GM12875 (cell line): ENCODE data around the gene NR2C2AP.
A peak's percentile ranks its signal among the peaks of the same experiment; 100 is the strongest.
"Not testable (repeated sequence)": the region's sequence is repeated elsewhere in the genome, so short reads cannot be mapped to it uniquely, and the experiment has no call there.

Experiments used
- H3K4me3 ChIP-seq: one replicate; pipeline ENCODE4 v1.5.1; 2011; ENCODE audit warnings: low read depth, low read length, control low read depth
- TF ChIP-seq, protein P1 (sequence below): IDR thresholded peaks from 2 replicates; pipeline ENCODE4 v1.5.1; 2011; ENCODE audit warnings: low read depth, mild to moderate bottlenecking, control low read depth, inconsistent platforms, low read length, moderate library complexity, borderline replicate concordance; ENCODE audit not compliant: insufficient read depth

Gene NR2C2AP

DNA sequence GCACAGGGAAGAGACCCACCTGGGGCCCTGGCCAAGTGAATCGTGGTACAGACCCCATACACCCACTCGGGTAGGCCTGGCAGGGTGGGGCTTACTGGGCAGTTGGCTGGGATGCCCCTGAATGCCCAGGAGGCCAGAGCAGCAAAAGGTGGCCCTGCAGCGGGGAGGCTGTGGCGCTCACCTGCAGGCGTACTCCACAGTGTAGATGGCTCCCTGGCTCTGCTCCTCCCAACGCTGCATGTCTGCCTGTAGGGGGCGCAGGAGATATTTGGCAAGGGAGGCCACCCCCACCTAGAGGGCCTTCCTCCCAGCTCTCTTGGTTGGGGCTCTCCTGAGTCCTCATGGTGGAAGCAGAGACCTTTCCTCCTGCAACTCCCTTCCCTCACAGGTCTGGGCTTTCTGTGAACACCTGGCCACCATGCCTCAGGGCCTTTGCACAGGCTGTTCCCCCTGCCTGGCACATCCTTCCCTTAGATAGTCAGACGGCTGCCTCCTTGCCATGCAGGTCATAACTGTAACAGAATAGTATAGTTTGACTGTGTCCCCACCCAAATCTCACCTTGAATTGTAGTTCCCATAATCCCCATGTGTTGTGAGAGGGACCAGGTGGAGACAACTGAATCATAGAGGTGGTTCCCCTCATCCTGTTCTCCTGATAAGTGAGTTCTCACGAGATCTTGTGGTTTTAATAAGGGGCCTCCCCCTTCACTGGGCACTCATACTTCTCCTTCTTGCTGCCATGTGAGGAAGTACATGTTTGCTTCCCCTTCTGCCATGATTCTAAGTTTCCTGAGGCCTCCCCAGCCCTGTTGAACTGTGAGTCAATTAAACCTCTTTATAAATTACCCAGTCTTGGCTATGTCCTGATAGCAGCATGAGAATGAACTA, 17.1 kb downstream of the NR2C2AP start:
- TF ChIP-seq, protein P1, sequence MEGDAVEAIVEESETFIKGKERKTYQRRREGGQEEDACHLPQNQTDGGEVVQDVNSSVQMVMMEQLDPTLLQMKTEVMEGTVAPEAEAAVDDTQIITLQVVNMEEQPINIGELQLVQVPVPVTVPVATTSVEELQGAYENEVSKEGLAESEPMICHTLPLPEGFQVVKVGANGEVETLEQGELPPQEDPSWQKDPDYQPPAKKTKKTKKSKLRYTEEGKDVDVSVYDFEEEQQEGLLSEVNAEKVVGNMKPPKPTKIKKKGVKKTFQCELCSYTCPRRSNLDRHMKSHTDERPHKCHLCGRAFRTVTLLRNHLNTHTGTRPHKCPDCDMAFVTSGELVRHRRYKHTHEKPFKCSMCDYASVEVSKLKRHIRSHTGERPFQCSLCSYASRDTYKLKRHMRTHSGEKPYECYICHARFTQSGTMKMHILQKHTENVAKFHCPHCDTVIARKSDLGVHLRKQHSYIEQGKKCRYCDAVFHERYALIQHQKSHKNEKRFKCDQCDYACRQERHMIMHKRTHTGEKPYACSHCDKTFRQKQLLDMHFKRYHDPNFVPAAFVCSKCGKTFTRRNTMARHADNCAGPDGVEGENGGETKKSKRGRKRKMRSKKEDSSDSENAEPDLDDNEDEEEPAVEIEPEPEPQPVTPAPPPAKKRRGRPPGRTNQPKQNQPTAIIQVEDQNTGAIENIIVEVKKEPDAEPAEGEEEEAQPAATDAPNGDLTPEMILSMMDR = peak; percentile 79
- no peak overlapping the region for H3K4me3 ChIP-seq

DNA sequence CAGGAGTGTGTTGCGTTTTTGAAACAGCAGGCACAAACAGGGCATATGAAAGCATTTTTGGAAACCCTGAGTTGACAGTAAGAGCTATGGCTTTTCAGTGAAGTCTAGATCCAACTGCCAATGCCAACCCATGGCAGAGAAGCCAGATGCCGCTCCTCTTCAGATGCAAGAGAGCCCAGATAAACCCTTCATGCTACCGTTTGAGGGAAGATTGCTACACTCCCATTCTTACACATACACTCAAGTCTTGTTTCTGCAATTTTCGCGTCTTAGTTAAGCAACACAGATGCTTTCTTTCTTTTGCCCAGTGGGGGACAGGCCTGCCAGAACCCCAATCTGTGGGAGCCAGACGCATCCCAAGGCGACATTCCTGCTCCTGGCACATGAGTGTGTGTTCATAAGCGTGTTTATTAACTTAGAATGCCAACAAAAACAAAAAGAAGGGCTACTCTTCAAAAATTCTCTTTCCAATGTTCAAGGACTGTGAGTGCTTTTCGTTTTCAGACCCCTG, 21.7 kb downstream of the NR2C2AP start:
- TF ChIP-seq, protein P1 = no peak

DNA sequence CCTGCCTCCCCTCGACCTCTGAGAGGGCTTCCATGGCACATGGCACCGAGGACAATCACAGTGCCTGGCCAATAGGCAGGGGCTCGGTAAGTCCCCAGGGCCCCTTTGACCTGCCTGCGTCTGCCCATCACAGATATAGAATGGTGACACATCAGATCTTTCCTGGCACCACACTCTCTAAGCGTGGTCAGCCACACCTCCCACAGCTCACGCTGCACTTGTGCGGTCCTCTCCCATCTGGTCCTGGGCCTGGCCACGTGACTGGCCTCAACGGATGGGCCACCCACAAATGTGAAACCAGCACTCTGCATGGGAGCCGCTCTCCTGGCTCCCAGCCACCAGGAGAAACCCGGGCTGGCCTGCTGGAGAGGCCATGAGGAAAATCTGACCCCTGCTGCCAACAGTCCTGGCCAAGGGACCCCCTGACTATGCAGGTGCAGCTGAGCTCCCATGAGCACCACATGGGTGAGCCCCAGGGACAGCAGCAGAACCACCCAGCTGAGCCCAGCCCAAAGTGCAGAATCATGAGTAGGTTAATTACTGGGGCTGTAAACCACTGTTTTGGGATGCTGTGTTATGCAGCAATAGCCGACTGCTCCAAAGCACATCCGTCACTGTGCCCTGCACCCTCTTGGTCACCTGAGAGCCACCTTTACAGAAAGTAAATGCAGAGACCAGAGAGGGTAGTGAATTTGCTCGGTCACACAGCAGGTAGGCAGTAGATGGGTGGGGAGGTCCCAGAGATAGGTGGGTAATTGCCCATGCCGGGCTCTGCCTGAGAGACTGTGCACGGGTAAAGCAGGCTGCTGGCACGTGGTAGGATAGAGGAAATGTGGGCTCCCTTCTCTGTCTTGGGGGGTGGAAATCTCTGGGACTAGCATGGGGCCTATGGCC, 23.4 kb downstream of the NR2C2AP start:
- TF ChIP-seq, protein P1 = no peak
- no peak overlapping the region for H3K4me3 ChIP-seq

More for the DNA sequence above, 21.7 kb downstream of the NR2C2AP start:
- H3K4me3 ChIP-seq = no peak overlapping the region

DNA sequence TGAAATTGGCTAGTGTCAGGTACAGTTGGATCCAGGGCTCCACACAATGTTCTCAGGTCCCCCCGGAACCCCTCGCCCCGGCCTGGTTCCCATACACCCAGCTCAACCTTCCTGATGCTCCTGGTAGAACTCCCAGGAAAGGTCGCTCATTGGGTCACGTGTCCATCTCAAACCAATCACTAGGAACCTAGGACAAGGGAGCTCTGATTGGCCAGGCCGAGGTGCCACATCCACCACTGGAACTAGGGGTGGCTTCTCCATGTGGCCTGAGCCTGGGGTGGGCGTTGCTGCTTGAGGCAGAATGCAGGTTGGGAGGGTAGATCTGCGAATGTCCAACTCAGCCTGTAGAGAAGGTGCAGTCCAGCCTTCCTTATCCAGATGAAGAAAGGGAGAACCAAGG, 26.3 kb downstream of the NR2C2AP start:
- no peak overlapping the region for H3K4me3 ChIP-seq
- TF ChIP-seq, protein P1 = no peak

DNA sequence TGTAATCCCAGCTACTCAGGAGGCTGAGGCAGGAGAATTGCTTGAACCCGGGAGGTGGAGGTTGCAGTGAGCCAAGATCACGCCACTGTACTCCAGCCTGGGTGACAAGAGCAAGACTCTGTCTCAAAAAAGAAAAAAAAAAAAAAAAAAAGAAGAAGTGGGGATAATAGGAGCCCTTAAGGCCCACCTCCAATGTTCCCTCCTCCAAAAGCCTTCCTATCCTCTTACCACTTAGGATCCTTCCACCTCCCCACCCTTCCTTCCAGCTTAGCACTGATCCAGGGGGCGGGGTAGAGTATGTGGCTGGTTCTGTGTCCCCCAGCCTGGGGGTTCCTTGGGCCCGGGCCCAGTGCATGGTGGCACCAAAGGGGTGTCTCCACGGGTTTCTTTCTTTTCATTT, 30.0 kb downstream of the NR2C2AP start:
- not testable (repeated sequence) for H3K4me3 ChIP-seq

DNA sequence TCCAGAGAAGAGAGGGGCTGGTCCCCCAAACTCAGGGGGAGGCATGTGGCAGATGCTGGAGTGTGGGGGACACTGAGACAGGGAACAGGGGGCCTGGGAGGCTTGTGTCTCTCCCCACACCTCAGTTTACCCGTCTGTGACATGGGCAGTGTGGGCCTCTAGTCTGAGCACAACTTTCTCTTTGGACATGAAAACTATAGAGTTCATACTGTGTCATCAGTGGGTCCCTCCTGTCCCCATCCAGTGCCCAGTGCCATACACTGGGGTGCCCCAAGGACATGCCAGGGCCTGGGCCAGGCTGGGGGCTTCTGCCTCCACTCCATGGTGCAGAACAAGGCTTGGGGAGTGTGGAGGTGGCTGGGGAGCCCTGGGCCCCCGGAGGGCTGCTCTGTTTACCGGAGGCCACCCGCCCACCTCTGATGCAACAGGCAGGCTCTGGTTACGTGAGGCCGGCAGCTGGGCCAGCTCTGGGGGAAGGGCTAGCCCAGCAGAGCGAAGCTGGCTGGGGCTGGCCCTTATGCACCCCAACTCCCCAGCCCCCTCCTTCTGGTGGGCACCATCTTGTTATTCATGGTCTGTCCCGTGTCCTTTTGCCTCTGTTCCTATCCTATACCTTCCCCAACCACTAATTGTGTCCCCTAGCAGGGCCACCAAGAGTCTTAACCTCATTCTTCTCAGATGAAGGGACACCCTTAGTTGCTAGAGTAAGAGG, 31.2 kb downstream of the NR2C2AP start:
- TF ChIP-seq, protein P1 = no peak
- no peak overlapping the region for H3K4me3 ChIP-seq

DNA sequence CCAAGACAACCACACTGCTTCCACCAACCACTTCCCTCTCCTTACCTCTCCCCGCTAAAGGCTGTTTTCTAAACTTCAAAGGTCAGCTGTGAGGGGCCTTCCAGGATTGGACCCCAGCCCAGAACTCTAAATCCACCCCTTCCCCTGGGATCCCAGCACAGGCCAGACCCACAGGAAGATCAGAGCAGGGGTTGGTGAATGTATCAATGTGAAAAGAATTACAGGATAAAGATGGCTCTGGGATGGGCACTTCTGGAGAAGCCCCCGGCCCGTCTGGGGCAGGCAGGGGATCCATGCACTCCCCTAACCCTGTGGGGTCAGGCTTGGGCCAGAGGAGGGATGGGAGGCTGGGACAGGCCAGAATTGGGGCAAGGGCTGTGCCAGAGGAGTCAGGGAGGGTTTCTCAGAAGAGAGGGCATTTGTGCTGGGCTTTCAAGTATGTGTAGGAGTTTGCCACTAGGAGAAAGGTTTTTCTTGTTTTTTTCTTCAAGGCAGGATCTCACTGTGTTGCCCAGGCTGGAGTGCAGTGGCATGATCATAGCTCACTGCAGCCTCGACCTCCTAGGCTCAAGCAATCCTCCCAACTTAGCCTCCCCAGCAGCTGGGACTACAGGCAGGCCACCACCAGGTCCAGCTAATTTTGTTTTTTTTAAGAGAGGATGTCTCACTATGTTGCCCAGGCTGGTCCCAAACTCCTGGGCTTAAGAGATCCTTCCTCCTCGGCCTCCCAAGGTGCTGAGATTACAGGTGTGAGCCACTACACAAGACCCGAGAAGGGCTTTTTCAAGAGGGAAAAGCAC, 32.1 kb downstream of the NR2C2AP start:
- TF ChIP-seq, protein P1 = no peak
- no peak overlapping the region for H3K4me3 ChIP-seq
